ENCODE results near the gene TMC1.

GRCh38 chr9:72826996-72827949, 305.9 kb downstream of the TMC1 start:
- no peak for TF ChIP-seq CTCF (IDR thresholded peaks at IDR 0.05 in 2 of 3, conservative IDR thresholded peaks at IDR 0.05 in 1 of 3; ENCODE audit: control insufficient read depth in 2 of 3, extremely low read depth in 1 of 3, insufficient read depth in 1 of 3, low read depth in 3 of 3, low read length in 3 of 3)
- TF ChIP-seq KDM1A (IDR thresholded peaks at IDR 0.05; ENCODE audit: borderline replicate concordance): no peak
- TF ChIP-seq POLR2AphosphoS5 (IDR thresholded peaks at IDR 0.05; ENCODE audit: low read length): no peak
- no peak for TF ChIP-seq RUNX3 (IDR thresholded peaks at IDR 0.05; ENCODE audit: low read length)
- no peak for TF ChIP-seq RAD51 (IDR thresholded peaks at IDR 0.05)
- no peak for TF ChIP-seq SPI1 (IDR thresholded peaks at IDR 0.05; ENCODE audit: borderline replicate concordance, insufficient read depth, low read depth, low read length)
- no peak for TF ChIP-seq POLR2A (IDR thresholded peaks at IDR 0.05; ENCODE audit: low read depth, low read length)
- TF ChIP-seq BCLAF1 (IDR thresholded peaks at IDR 0.05): no peak
- TF ChIP-seq YY1 (IDR thresholded peaks at IDR 0.05; ENCODE audit: low read depth, low read length): no peak
- TF ChIP-seq TAF1 (IDR thresholded peaks at IDR 0.05; ENCODE audit: borderline replicate concordance, low read depth, low read length): no peak
- TF ChIP-seq, protein P1, sequence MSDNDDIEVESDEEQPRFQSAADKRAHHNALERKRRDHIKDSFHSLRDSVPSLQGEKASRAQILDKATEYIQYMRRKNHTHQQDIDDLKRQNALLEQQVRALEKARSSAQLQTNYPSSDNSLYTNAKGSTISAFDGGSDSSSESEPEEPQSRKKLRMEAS (IDR thresholded peaks at IDR 0.05; ENCODE audit: low read depth, low read length): no peak
- TF ChIP-seq SMC3 (IDR thresholded peaks at IDR 0.05; ENCODE audit: borderline replicate concordance, low read length): no peak
- no peak for TF ChIP-seq CREB1 (IDR thresholded peaks at IDR 0.05; ENCODE audit: low read depth)
- TF ChIP-seq, protein P2, sequence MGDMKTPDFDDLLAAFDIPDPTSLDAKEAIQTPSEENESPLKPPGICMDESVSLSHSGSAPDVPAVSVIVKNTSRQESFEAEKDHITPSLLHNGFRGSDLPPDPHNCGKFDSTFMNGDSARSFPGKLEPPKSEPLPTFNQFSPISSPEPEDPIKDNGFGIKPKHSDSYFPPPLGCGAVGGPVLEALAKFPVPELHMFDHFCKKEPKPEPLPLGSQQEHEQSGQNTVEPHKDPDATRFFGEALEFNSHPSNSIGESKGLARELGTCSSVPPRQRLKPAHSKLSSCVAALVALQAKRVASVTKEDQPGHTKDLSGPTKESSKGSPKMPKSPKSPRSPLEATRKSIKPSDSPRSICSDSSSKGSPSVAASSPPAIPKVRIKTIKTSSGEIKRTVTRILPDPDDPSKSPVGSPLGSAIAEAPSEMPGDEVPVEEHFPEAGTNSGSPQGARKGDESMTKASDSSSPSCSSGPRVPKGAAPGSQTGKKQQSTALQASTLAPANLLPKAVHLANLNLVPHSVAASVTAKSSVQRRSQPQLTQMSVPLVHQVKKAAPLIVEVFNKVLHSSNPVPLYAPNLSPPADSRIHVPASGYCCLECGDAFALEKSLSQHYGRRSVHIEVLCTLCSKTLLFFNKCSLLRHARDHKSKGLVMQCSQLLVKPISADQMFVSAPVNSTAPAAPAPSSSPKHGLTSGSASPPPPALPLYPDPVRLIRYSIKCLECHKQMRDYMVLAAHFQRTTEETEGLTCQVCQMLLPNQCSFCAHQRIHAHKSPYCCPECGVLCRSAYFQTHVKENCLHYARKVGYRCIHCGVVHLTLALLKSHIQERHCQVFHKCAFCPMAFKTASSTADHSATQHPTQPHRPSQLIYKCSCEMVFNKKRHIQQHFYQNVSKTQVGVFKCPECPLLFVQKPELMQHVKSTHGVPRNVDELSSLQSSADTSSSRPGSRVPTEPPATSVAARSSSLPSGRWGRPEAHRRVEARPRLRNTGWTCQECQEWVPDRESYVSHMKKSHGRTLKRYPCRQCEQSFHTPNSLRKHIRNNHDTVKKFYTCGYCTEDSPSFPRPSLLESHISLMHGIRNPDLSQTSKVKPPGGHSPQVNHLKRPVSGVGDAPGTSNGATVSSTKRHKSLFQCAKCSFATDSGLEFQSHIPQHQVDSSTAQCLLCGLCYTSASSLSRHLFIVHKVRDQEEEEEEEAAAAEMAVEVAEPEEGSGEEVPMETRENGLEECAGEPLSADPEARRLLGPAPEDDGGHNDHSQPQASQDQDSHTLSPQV (IDR thresholded peaks at IDR 0.05): no peak

Data from GM12878 (cell line).